ENCODE results near the gene TRAM2.

TRAM2 gene

GRCh38 chr6:52577022-52577777 is at the start of gene TRAM2:
Gene TRAM2 (minus strand): TSS chr6:52577060. CDS start chr6:52576915, 145 bp downstream.
- peak; percentile 65 for DNase-seq (ENCODE audit: extremely low read depth, low read depth)
- TF ChIP-seq CTCF (IDR thresholded peaks at IDR 0.05; ENCODE audit: low read depth, low read length) = no peak; the same call in none of the 2 replicates

- no peak for TF ChIP-seq CTCF (IDR thresholded peaks at IDR 0.05; ENCODE audit: low read depth, low read length)
- no peak for DNase-seq (ENCODE audit: extremely low read depth, low read depth)
Observed at GRCh38 chr6:52622810-52623209, 46.0 kb upstream of the TRAM2 start.

GRCh38 chr6:52621631-52622030 is 44.8 kb upstream of the TRAM2 start:
- TF ChIP-seq CTCF (IDR thresholded peaks at IDR 0.05; ENCODE audit: low read depth, low read length) = no peak
- DNase-seq (ENCODE audit: extremely low read depth, low read depth) = no peak

- DNase-seq (ENCODE audit: extremely low read depth, low read depth) = no peak
- no peak for TF ChIP-seq CTCF (IDR thresholded peaks at IDR 0.05; ENCODE audit: low read depth, low read length)
Observed at GRCh38 chr6:52620906-52621190, 44.0 kb upstream of the TRAM2 start.

- no peak for DNase-seq (ENCODE audit: extremely low read depth, low read depth)
- TF ChIP-seq CTCF (IDR thresholded peaks at IDR 0.05; ENCODE audit: low read depth, low read length) = no peak
Observed at GRCh38 chr6:52620055-52620905, 43.4 kb upstream of the TRAM2 start.

- no peak for TF ChIP-seq CTCF (IDR thresholded peaks at IDR 0.05; ENCODE audit: low read depth, low read length)
- DNase-seq (ENCODE audit: extremely low read depth, low read depth) = no peak
Observed at GRCh38 chr6:52617087-52617486, 40.2 kb upstream of the TRAM2 start.

GRCh38 chr6:52616059-52616690 is 39.3 kb upstream of the TRAM2 start:
- DNase-seq (ENCODE audit: extremely low read depth, low read depth) = no peak
- TF ChIP-seq CTCF (IDR thresholded peaks at IDR 0.05; ENCODE audit: low read depth, low read length) = no peak
